Activated T-helper 9 cell treated with anti-CD3 and anti-CD28 coated beads, Interleukin-2, amount 50 U/mL, for 16 hours (primary cell): Measurements from ENCODE around the gene USH2A.
"Not testable (repeated sequence)": the region's sequence is repeated elsewhere in the genome, so short reads cannot be mapped to it uniquely, and the experiment has no call there.

Source experiments
- DNase-seq: peaks from one replicate; pipeline ENCODE4 v3.0.0-alpha.2; 2020; ENCODE audit warnings: low read depth

The USH2A gene

DNA sequence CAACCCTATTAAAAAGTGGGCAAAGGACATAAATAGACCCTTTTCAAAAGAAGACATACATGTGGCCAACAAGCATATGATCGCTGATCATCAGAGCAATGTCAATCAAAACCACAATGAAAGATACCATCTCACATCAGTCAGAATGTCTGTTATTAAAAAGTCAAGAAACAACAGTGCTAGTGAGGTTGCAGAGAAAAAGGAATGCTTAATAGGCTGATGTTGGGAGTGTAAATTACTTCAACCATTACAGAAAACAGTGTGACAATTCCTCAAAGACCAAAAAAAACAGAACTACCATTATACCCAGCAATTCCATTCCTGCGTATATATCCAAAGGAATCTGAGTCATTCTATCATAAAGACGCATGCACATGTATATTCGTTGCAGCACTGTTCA lies 13.2 kb downstream of the USH2A start:
- DNase-seq = no peak

DNA sequence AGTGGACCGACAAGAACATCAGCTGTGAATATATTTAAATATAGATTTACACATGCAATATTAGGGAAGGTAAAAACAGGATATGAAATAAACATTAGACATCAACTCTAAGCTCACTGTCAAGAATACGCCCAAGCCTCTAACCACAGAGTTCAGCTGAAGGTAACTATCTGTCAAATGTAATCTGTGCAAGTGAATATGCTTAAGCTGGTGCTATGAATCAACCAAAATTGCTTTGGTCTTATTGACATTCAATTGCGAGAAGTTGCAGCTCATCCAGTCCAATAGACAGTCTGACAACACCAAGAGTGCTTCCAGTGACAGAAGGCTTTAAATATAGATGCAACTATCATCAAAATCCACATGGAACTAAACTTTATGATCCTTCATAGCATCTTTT lies 32.3 kb downstream of the USH2A start:
- DNase-seq = no peak

DNA sequence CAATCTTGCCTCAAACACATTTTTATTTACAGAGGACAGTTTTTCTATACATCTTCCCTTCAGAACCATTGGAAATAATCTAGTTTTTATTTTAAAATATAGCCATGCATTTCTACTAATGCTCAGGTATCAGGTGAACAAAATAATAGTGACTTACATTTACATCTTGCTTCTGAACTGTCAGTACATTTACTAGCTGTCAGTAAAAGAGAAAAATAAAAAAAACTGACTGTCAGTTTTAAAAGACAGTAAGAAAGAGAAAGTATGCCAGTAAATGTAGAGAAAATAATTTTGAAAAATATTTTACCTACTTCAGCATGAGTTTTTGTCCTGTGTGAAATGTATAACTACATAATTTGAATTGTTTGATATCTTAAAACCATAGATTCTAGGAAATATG lies 33.5 kb downstream of the USH2A start:
- no peak for DNase-seq

DNA sequence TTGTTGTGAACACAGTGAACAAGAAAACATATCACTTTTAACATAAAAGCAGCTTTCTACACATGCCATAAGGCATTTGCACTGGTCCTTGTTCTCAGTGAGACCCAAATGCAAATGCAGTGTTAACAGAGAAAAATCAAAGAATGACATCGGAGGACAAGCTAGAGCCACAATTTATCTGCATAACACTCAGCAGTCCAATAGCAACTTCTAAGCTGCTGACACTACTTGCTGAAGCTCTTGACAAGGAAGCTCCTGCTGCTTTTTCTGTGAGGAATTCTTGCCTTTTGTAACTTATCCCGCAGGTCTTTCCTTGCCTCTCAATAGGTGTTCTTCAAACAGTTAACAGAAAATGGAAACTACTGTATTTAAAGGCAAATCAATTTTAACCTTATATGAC lies 34.7 kb downstream of the USH2A start:
- DNase-seq = no peak

DNA sequence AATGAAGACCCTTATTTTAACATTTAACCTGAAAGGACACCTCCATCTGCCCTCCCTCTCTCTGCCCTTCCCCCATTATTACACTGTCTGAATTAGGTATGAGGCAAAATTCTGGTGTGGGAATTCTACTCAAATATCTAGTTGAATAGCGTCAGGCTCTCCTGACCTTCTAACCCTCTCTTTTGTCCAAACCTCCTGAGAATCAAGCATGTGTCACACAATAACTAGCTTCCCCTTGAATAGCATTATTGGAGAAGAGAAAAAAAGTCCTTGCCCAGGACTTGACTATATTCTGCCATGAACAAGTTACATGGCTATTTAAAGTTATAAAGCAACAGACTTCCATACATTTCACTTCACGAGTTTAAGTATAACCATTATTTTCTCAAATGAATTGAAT lies 35.5 kb downstream of the USH2A start:
- no peak for DNase-seq

DNA sequence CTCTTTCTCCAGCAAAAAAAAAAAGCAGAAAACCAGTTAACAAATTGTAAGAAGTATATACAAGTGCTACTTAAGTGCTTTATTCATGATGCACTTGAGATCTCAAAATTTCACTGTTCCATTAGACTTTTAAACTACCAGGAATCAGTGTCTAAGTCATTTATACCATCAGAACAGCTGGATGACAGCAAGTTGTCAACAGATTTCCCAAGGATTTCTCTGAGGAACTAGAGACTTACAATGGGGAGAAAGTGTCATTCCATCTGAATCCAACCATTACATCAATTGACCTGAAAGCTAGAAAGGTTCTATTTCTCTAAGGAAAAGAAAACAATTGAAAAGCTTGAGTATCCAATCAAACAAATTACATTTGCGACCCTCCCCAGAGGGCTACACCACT lies 43.8 kb downstream of the USH2A start:
- DNase-seq = no peak

DNA sequence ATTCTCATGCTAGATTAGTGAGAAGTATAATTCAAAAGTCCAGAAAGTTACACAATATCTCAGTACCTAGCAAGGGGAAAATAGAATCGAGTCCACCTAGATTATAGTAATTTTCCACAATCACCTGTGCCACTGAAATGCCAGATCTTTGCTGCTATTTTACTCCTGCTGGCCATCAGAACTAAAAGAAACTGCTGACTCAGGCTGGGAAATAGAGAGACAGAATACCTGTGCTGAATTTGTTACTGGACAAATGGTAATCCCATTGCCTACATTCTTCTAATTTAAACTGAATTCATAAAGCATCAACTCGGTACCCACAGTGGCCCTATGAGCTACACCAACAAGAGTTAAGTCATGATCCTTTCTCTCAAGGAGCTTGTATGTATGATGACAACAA lies 55.0 kb downstream of the USH2A start:
- DNase-seq = no peak

DNA sequence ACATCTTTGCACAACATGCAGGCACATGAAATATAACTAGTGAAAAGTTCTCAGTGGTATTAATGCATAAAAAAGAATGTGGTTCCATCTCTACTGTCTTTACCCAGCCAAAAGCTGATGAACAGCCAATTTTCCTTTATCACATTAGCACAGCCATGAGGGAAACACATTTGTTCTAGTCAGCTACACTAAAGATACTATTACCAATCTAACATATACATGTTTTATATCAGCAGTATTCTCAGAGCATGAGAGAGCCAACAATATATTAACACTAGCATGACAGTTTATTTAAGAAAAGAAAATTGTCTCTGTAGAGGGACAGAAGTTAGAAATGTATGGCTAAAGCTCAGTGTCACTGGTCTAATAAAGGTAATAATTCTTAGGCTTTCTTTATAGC lies 56.3 kb downstream of the USH2A start:
- DNase-seq = no peak

DNA sequence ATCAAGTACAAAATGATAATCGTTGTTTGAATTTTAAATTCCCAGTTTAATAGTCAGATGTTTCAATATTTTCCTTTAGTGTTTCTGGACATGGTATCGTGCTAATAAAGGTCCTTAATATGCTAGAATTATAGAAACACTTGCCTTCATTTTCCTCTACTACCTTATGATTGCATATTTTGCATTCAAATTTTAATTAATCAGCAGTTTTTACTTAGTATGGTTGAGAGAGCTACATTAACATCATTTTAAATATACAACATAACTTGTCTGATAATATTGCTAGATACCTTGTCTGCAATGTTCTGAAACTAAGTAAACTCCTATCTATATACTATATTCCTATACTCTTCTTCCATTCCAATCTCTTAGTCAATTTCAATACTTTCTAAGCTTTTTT lies 66.3 kb downstream of the USH2A start:
- DNase-seq = no peak

DNA sequence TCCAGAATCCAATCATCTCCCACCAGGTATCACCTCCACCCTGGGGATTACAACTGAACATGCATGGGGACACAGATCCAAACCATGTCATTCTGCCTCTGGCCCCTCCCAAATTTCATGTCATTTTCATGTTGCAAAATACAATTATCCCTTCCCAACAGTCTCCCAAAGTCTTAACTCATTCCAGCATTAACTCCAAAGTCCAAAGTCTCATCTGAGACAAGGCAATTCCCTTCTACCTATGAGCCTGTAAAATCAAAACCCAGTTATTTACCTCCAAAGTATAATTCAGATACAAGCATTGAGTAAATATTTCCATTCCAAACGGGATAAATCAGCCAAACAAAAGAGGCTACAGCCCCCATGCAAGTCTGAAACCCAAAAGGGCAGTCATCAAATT lies 73.1 kb downstream of the USH2A start:
- DNase-seq = no peak

DNA sequence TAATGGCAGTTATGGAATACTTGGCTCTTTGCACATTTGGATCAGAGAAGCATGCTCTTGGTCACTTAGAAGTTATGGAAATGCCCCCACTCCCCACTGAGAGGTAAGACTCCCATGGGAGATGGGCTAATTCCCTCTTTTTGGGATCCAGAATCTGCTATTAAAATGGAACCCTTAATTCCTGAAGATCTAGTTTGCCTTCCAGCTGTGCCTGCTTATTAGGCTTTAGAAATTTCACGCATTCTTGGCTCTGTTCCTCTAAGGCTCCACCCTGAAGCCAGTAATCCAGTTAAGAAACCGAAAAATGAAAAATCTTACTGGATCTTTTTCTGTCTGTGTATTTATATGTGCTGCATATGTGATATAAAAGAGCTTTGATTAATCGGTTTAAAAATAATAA lies 76.7 kb downstream of the USH2A start:
- DNase-seq = no peak

DNA sequence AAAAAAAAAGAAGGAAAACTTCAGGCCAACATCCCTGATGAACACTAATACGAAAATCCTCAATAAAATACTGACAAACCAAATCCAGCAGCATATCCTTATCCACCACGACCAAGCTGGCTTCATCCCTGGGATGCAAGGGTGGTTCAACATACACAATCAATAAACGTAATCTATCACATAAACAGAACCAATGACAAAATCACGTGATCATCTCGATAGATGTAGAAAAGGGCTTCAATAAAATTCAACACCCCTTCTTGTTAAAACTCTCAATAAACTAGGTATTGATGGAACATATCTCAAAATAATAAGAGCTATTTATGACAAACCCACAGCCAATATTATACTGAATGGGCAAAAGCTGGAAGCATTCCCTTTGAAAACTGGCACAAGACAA lies 82.7 kb downstream of the USH2A start:
- not testable (repeated sequence) for DNase-seq

DNA sequence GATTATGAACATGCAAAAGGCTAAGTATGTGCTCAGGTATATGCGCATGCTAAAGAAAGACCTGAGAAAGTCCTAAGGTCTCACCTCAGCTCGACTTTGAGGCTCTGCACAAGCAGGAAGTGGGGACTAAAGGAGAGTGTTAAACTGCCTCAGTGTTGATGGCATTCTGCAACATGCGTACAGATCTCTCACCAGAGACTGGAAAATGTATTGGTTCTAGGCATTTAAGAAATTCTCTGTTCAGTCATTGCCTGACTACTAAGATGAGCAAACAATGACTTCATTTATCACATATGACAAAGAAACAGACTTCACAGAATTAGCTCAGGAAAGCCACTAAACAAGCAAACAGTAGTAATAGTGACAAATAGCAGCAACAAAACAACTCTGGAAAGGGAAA lies 90.8 kb downstream of the USH2A start:
- no peak for DNase-seq

DNA sequence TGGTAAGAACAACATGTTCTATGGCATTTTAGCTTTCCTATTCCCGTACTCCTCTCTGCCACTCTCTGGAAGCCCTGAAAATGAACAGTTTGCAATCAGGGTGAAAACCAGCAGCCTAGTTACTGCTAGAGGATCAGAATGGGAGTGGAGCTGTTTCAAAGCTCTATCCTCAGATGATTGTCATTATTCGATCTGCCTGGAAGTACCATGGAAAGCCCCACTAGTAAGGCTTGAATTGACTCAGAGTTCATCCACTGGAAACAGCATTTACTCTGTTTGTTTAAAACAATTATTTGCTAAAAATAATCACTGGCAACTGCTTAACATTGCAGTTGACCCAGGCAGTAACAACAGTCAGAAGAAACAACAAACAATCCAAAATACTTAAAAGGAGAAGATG lies 91.2 kb downstream of the USH2A start:
- no peak for DNase-seq

DNA sequence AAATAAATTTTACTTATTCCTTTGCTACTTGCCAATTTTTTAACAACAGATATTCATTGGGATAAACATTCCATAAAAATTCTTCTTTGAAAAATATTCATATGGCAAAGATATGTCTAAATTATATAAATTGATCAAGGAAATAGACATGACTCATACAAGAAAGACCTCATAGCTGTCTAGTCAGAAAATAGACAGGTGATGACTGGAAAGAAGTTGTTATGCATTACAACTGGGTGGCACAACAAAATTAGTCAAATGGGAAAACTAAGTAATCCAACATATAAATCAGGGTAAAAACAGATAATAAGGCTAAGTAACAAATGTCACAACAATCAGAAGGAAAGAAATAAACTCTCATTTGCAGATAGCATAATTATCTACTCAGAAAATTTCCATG lies 92.0 kb downstream of the USH2A start:
- no peak for DNase-seq

DNA sequence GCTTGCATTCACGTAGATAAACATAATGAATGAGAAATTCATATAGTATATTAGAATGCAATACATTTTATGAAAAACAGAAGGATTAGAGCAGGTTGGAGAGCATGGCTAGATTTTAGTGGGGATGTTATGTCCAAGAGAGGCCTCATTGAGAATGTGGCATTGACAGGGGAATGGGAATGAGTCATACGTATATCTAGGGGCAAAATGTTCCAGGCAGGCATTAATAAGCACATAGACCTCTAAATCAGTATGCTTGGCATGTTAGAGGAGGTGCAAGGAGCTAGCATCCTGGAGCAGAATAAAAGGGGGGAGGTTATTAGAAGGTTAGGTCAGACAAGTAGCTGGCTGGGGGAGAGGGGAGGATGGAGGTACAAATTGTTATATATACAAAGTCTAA lies 93.0 kb downstream of the USH2A start:
- DNase-seq = no peak

DNA sequence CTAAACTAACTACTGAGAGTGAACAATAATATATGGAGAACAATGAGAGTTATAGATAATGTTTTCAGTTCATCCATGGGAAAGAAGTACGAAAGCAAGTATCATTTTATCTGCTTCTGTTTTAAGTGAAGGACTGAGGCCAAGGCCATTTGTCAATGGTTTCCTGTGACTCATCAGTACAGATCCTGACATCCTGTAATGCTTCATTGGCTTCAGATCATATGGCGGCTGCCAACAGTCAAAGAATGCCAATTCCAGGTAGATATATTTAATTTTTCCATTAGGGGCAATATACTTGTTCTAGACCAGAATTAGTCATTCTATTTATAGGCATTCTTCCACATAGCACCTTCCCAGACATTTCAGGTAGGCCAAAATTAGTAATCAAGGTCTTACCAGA lies 97.3 kb downstream of the USH2A start:
- no peak for DNase-seq

DNA sequence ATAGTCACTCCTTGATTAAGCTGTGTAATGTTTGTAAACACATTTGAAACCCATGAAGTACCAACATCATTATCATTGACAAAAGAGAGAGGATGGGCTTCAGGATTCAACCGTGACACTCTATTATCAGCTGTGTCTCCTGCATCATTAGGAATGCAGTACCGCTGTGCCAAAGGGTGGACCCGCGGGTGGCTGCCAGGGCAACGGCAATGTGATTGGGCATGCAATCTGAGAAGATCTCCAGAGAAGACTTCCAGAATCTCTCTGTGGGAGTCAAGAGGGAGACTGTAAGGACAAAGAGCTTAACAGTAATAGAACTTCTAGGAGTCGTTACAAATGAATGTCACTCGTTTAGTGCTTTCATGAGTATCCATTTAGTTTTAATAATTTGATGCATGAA lies 97.9 kb downstream of the USH2A start:
- no peak for DNase-seq

DNA sequence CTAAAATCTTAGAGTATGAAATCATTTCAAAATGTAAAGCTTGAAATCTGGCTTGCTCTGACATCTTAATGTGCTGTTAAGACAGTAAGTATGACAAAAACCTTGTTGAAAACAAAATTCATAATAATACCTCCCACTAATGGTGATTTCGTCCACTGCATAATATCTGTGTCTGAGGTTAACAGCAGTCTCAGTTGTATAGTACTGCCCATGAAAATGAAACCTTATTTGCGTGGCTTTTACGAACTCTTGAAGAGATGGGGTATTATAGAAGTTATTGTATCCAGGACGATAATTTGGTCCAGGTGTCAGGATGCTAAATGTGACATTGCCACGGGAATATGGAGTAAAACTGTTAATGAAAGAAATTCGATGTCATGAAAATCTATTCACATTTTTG lies 99.9 kb downstream of the USH2A start:
- DNase-seq = no peak

DNA sequence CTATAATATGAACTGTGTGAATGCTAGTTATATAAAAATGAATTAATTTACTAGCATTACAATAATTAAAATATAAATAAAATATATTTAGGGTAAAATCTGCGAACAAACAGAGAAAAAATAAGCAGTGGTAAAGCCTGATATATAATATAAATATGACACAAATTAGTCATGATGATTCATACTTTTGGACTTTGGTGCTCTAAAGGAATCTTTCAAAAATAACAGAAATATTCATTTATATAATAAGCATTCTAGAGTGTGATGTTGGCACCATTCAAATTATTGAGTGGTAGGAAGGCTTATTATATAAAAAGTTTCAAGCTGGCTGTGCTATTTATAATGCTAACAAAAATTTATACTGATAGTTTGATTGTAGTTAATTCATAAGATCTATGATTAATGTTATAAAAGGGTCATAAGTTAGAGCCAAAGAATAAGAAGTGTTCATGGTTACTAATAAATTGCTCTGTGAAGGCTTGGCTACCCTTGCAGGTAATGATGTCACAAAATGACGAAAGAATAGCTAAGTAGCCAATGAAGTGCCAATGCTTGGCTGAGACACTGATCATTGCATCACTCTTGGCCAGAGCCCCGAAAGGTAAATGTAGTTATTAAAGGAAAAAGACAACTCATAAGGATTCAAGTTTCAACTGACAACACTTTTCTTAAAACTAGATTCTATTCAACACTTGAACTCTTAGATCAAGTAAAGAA lies 108.7 kb downstream of the USH2A start:
- no peak for DNase-seq

DNA sequence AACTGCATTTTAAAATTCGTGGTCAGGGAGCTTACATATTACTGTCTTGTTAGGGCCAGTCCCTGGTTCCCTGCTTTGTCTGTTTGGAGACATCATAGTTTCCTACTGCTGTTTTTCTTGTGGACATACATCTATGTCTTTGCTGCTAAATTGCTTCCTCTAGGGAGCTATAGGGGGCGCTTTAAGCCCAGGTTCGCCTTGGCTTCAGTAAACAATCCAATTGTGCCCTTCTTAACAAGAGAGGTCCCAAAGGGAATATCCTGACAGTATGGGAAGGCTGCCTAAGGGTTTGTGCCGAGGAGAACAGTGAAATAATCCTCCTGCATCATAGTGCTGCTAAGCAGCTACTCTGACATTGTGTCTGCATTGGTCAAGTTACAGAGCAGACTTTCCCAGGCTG lies 112.5 kb downstream of the USH2A start:
- no peak for DNase-seq

DNA sequence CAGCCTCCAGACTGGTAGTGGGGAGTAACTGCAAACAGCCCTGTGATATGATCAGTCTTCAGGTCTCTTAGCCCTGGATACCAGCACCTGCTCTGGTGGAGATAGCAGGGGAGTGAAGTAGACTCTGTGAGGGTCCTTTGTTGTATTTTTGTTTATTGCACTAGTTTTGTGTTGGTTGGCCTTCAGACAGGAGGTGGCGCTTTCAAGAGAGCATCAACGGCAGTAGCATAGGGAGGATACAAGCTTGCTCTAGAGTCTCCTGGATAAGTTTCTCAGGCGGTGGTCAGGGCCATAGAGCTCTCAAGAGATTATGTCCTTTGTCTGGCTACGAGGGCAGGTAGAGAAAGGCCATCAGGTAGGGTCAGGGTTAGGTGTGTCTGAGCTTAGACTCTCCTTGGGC lies 116.4 kb downstream of the USH2A start:
- DNase-seq = no peak

DNA sequence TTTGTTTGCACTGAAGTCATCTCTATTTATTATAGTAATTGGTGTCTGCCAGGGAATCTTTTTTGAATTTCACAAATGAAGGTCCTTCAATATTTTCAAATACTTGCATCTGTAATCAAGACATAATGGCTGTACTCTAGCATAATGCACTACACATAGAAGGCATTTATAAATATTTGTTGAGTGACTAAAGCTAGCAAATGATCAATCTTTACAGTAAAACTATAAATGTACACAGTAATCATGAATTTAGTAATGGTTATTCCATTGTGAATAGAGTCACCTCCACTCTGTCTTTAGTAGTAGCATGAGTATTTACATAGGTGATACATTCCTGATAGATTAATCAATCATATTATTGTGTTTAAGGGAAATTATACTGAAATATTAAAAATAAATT lies 119.6 kb downstream of the USH2A start:
- no peak for DNase-seq

DNA sequence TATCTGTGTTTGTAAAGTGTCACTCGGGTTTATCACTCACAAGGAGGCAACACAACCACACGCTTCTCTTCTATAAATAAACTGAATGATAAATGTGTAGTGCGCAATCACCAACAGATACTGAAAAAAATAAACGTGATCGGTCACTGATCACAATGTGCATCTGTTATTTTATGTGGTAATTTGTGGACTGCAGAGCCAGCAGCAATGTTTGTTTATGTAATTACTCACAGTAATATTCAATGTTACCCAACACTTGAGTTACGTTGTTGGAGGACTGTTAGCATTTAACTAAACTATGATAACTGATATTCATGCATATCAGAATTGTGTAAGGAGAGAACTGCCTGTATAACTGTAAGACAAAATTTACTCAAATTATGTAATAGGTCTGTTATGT lies 129.6 kb downstream of the USH2A start:
- no peak for DNase-seq

DNA sequence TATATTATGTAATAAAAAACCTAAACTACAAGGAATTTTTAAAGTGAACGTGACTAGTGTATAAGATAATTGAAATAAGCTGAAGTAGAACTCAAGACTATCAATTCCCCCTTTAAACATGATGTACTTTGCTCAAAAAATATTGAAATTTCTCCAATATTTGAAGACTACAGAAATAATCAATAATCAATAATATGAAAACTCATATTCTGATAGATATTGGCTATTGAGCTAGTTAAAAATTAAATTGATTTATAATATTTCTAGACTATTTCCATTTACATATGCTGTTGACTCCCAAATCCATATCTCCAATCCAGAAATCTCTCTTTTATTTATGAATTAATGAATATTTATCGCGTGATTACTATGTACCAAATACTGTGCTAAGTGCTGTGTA lies 133.2 kb downstream of the USH2A start:
- no peak for DNase-seq
